ENCODE measurements around the gene BMP4.

DNA sequence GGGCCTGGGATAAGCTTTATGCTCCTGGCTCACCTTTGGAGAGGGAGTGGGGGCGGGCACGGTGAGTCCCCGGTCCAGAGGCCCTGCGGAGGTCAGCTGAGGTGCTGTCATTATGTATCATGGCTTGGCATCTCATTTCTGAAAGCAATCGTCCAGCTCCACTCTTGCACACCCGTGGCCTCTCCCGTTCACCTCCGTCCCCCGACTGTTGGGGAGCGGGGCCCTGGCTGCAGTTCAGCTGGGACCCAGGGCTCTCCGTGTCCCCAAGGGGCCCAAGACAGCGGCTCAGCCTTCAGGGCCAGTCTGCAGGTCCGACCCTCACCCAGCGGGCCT, 10.6 kb downstream of the BMP4 start:
- TF ChIP-seq, protein P1, sequence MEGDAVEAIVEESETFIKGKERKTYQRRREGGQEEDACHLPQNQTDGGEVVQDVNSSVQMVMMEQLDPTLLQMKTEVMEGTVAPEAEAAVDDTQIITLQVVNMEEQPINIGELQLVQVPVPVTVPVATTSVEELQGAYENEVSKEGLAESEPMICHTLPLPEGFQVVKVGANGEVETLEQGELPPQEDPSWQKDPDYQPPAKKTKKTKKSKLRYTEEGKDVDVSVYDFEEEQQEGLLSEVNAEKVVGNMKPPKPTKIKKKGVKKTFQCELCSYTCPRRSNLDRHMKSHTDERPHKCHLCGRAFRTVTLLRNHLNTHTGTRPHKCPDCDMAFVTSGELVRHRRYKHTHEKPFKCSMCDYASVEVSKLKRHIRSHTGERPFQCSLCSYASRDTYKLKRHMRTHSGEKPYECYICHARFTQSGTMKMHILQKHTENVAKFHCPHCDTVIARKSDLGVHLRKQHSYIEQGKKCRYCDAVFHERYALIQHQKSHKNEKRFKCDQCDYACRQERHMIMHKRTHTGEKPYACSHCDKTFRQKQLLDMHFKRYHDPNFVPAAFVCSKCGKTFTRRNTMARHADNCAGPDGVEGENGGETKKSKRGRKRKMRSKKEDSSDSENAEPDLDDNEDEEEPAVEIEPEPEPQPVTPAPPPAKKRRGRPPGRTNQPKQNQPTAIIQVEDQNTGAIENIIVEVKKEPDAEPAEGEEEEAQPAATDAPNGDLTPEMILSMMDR (IDR thresholded peaks at IDR 0.05) = no peak
- TF ChIP-seq POLR2AphosphoS5 (IDR thresholded peaks at IDR 0.05) = no peak

Measured in sigmoid colon (tissue), 4 donors.